Stimulated activated CD4-positive, alpha-beta T cell treated with anti-CD3 and anti-CD28 coated beads, Interleukin-1b, Interleukin-23, amount 100 ng/mL, for 48 hours (primary cell): ENCODE results near the gene MAP9.
"Not testable (repeated sequence)": the region's sequence is repeated elsewhere in the genome, so short reads cannot be mapped to it uniquely, and the experiment has no call there.

Source experiments
- DNase-seq: peaks from one replicate; pipeline ENCODE4 v3.0.0-alpha.2; 2020

MAP9 gene

GRCh38 chr4:155339999-155340398, 36.8 kb downstream of the MAP9 start:
- DNase-seq: no peak

- DNase-seq: no peak
Observed at GRCh38 chr4:155339588-155339987, 37.2 kb downstream of the MAP9 start.

- DNase-seq: no peak
Observed at GRCh38 chr4:155338196-155338595, 38.6 kb downstream of the MAP9 start.

DNA sequence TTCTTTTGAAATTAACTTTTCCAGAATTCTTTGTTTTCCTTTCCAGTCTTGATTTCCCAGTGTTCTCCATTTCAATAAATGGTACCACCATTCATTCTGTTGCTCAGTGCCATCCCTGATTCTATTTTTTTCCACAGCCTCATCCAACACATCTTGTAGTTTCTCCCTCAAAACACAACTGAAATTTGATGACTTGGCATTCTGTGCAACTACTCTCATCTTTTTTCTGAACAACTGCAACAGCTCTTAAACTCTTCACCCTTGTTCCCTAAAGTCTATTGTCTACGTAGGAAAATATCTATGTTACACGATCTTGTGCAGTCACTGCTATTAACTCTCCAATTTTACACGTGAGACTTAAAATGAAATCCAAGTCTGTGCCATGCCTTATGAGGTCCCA, 40.5 kb downstream of the MAP9 start:
- no peak for DNase-seq

DNA sequence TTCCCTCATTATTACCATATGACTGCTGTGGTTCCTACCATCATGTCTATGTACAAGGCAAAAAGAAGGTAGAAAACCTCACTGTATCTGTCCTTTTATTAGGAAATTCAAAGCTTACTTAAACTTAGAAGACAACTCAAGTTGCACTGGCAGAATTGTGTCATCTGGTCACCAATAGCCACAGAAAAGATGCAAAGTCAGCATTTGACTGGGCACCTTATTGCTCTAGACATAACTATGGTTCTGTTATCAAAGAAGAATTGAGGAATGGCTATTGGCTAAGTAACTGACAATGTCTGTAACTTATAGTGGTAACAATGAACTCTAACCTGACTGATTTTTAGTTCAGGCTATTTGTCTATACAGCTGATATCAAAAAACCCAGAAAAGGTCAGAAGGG, 45.3 kb downstream of the MAP9 start:
- DNase-seq: no peak

GRCh38 chr4:155322782-155323181, 54.0 kb downstream of the MAP9 start:
- no peak for DNase-seq

- DNase-seq: no peak
Observed at GRCh38 chr4:155321006-155321405, 55.8 kb downstream of the MAP9 start.

- DNase-seq: no peak
Observed at GRCh38 chr4:155319516-155319915, 57.2 kb downstream of the MAP9 start.

- not testable (repeated sequence) for DNase-seq
Observed at GRCh38 chr4:155312027-155312426, 64.7 kb downstream of the MAP9 start.

GRCh38 chr4:155307731-155308277, 69.0 kb downstream of the MAP9 start:
- DNase-seq: no peak

- no peak for DNase-seq
Observed at GRCh38 chr4:155305619-155306018, 71.1 kb downstream of the MAP9 start.

DNA sequence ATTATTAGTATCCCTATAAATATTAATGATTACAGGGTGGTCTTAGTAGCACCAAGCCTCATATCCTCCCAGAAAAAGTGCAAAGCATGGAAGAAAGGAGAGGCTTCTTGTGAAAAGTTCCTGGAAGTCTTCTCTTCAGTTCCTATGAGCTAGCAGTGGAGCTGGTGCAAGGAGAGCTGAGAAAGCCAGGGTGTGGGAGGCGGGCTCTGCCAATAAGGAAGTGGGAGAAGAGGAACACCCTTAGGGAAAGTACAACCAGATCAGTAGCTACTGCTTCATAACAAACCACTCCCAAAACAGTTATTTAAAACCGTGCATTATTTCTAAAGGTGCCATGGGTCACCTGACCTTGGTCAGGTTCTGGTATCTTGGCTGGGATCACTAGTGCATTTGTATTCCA, 72.4 kb downstream of the MAP9 start:
- DNase-seq: no peak

DNA sequence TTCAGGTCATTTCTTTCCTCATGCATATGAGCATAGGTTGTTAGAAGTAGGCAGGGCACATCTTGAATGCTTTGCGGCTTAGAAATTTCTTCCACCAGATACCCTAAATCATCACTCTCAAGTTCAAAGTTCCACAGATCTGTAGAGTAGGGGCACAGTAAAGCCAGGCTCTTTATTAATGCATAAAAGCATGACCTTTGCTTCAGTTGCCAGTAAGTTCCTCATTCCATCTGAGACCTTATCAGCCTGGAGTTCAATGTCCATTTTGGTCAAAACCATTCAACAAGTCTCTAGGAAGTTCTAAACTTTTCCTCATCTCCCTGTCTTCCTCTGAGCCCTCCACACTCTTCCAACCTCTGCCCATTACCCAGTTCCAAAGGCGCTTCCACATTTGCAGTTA, 77.7 kb downstream of the MAP9 start:
- no peak for DNase-seq
